ENCODE data around the gene RICTOR. TPM values are rescaled to one million over a fixed set of nuclear protein-coding genes. Genes with fewer than 3 reads are reported as not detected.

Gene RICTOR
- total RNA-seq, 1 donor from 2014 or later: 41.3 TPM

DNA sequence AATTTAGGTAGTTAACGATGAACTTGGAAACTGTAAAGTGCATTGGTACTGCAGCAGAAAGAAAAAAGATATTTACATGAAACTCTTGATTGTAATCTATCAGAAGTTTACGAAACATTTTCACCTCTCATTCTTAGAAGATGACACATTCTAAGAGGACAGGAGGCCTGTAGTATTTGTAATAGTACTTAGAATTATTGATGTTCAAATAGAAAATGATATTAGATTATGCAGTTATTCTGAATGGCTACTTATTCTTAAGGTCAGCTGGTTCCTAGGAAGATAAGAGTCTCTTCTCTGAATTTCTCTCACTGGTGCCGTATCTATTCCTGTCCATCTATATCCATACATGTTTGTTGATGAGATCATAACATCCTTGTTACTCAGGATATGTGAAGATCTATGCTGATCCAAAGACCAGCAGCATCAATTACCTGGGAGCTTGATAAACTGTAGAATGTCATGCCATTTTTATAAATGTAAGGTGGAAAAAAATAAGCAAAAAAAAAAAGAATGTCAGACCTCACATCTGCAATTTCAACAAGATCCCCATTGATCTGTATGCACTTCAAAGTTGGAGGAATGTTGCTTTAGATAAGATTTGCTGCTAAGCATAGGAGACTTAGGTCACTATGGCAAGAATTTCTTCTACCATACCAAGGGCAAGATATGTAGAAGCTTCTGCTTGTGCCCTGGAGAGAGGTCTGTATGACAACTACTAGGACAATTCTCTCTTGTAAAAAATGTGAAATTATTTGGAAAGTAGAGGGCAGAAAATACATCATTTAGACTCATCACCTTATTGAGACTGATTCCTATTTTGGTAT is 42.4 kb upstream of the RICTOR start:
- H3K36me3 ChIP-seq: no peaks in the 10 kb centered on the region
- no peak overlapping the region for H3K4me3 ChIP-seq
- H3K4me3 Mint-ChIP-seq: no peak overlapping the region
- no peaks in the 10 kb centered on the region for H3K9me3 Mint-ChIP-seq
- H3K79me2 ChIP-seq (ENCODE audit: low read depth): no peaks in the 10 kb centered on the region
- H3K27ac ChIP-seq: no peak overlapping the region
- H3K27ac Mint-ChIP-seq: no peak overlapping the region
- H4K20me1 ChIP-seq (ENCODE audit: low read depth): no peaks in the 10 kb centered on the region
- no peak overlapping the region for H2AFZ ChIP-seq (replicated peaks)
- H3F3A ChIP-seq (ENCODE audit: low read depth): no peaks in the 10 kb centered on the region
- H3K9me3 ChIP-seq (ENCODE audit: low read depth): no peaks in the 10 kb centered on the region
- H3K27me3 Mint-ChIP-seq (ENCODE audit: insufficient read depth, low read depth): peaks cover 2% of the 10 kb centered on the region
- H3K9ac ChIP-seq: no peak overlapping the region
- H3K4me1 Mint-ChIP-seq: peaks cover 6% of the 10 kb centered on the region
- no peak for DNase-seq (ENCODE audit: low spot score)
- no peaks in the 10 kb centered on the region for H3K36me3 Mint-ChIP-seq
- no peaks in the 10 kb centered on the region for H3K27me3 ChIP-seq
- no peak overlapping the region for H3K4me2 ChIP-seq
- H3K4me1 ChIP-seq: no peaks in the 10 kb centered on the region
- no peak for TF ChIP-seq CTCF (IDR thresholded peaks at IDR 0.05)
- no peak for TF ChIP-seq EZH2phosphoT487 (IDR thresholded peaks at IDR 0.05)
- TF ChIP-seq EZH2 (IDR thresholded peaks at IDR 0.05): no peak

GRCh38 chr5:39115644-39116343 is 41.6 kb upstream of the RICTOR start:
- no peaks in the 10 kb centered on the region for H3K27me3 ChIP-seq
- H3K79me2 ChIP-seq (ENCODE audit: low read depth): no peaks in the 10 kb centered on the region
- Mint-ChIP-seq H3K27me3 (ENCODE audit: insufficient read depth, low read depth) (peaks cover 2% of the 10 kb centered on the region), H3K36me3 (no peaks in the 10 kb centered on the region), H3K27ac (no peak overlapping the region), H3K9me3 (no peaks in the 10 kb centered on the region), H3K4me3 (no peak overlapping the region), H3K4me1 (peaks cover 6% of the 10 kb centered on the region)
- no peak overlapping the region for H2AFZ ChIP-seq (replicated peaks)
- TF ChIP-seq CTCF (IDR thresholded peaks at IDR 0.05): no peak
- TF ChIP-seq EZH2phosphoT487 (IDR thresholded peaks at IDR 0.05): no peak
- TF ChIP-seq EZH2 (IDR thresholded peaks at IDR 0.05): no peak
- no peak overlapping the region for H3K9ac ChIP-seq
- H4K20me1 ChIP-seq (ENCODE audit: low read depth): no peaks in the 10 kb centered on the region
- H3K4me2 ChIP-seq: no peak overlapping the region
- no peaks in the 10 kb centered on the region for H3K4me1 ChIP-seq
- DNase-seq (ENCODE audit: low spot score): no peak
- no peaks in the 10 kb centered on the region for H3K36me3 ChIP-seq
- H3K27ac ChIP-seq: no peak overlapping the region
- no peaks in the 10 kb centered on the region for H3F3A ChIP-seq (ENCODE audit: low read depth)
- H3K4me3 ChIP-seq: no peak overlapping the region
- no peaks in the 10 kb centered on the region for H3K9me3 ChIP-seq (ENCODE audit: low read depth)

- Histone ChIP-seq H3K36me3 (no peaks in the 10 kb centered on the region), H4K20me1 (ENCODE audit: low read depth) (no peaks in the 10 kb centered on the region), H3K4me3 (no peak overlapping the region), H3K9ac (no peak overlapping the region), H3K4me1 (no peaks in the 10 kb centered on the region), H3K27me3 (no peaks in the 10 kb centered on the region), H3K27ac (no peak overlapping the region), H3K79me2 (ENCODE audit: low read depth) (no peaks in the 10 kb centered on the region), H3F3A (ENCODE audit: low read depth) (no peaks in the 10 kb centered on the region), H2AFZ (replicated peaks) (no peak overlapping the region), H3K9me3 (ENCODE audit: low read depth) (no peaks in the 10 kb centered on the region), H3K4me2 (no peak overlapping the region)
- Mint-ChIP-seq H3K36me3 (no peaks in the 10 kb centered on the region), H3K4me1 (peaks cover 10% of the 10 kb centered on the region), H3K27me3 (ENCODE audit: insufficient read depth, low read depth) (peaks cover 5% of the 10 kb centered on the region), H3K27ac (no peak overlapping the region), H3K9me3 (no peaks in the 10 kb centered on the region), H3K4me3 (no peak overlapping the region)
- TF ChIP-seq EZH2phosphoT487 (IDR thresholded peaks at IDR 0.05) (no peak), EZH2 (IDR thresholded peaks at IDR 0.05) (no peak), CTCF (IDR thresholded peaks at IDR 0.05) (no peak)
- no peak for DNase-seq (ENCODE audit: low spot score)
Measured at GRCh38 chr5:39114155-39114554, 40.0 kb upstream of the RICTOR start.

All from neural progenitor cell (in vitro differentiated cells).